HL-60 (cell line): ENCODE measurements around the gene PKIB.

ENCODE experiments used
- DNase-seq, 2 experiments: peaks; one replicate each; pipeline ENCODE4 v3.0.0-alpha.2; 2010 to 2020; ENCODE audit warnings: low read depth in 1 of 2, low spot score in 1 of 2
- H3K27ac ChIP-seq: fragments of 250-450 bp; sonication (Bioruptor Pico); replicated peaks from 2 replicates; pipeline ENCODE4 v1.5.1; 2020; ENCODE audit warnings: mild to moderate bottlenecking, moderate library complexity
- H3K27me3 ChIP-seq: fragments of 250-450 bp; sonication (Bioruptor Pico); 2 replicates; pipeline ENCODE4 v1.5.1; 2021; ENCODE audit warnings: mild to moderate bottlenecking, moderate library complexity; ENCODE audit not compliant: insufficient read depth, poor library complexity, severe bottlenecking
- H3K4me3 ChIP-seq: replicated peaks from 2 replicates; pipeline ENCODE4 v1.5.1; 2011; ENCODE audit warnings: mild to moderate bottlenecking, control low read depth, low read length; ENCODE audit not compliant: insufficient read depth
- GABPA ChIP-seq: IDR thresholded peaks from 2 replicates; pipeline ENCODE4 v1.6.1; 2012; ENCODE audit warnings: low read depth
- POLR2AphosphoS5 ChIP-seq: IDR thresholded peaks from 2 replicates; pipeline ENCODE4 v1.6.1; 2012; ENCODE audit warnings: low read depth
- SPI1 ChIP-seq: IDR thresholded peaks from 2 replicates; pipeline ENCODE4 v1.6.1; 2012; ENCODE audit warnings: low read depth, mild to moderate bottlenecking, borderline replicate concordance
- TF ChIP-seq, protein P1 (sequence below): IDR thresholded peaks from one replicate; pipeline ENCODE4 v1.5.1; 2011; ENCODE audit warnings: low read length, control low read depth, inconsistent platforms; ENCODE audit not compliant: insufficient read depth
- TF ChIP-seq, protein P2 (sequence below): IDR thresholded peaks from 2 replicates; pipeline ENCODE4 v1.6.1; 2012; ENCODE audit warnings: low read depth; ENCODE audit not compliant: insufficient replicate concordance

Gene PKIB

DNA sequence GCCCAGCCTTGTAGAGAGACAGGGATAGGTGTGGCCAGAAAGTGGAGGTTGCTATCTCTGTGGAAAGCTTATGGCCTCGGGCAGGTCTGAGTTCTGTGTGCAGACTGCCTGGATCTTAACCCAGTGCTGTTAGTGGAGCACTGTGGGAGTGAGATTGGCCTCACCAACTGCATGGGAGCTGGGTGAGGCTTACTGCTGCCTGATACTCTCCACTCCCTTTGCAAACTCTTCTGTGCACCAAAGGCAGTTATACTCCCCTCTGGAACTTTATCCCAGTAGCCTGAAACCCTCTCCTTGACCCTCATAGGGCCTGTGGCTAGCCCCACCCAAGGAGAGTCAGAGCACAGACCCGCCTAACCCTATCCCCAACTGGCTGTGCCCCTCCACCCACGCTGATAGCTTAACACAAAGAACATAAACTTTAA lies 41.4 kb upstream of the PKIB start:
- no peak for DNase-seq
- no peak for TF ChIP-seq SPI1
- TF ChIP-seq, protein P1, sequence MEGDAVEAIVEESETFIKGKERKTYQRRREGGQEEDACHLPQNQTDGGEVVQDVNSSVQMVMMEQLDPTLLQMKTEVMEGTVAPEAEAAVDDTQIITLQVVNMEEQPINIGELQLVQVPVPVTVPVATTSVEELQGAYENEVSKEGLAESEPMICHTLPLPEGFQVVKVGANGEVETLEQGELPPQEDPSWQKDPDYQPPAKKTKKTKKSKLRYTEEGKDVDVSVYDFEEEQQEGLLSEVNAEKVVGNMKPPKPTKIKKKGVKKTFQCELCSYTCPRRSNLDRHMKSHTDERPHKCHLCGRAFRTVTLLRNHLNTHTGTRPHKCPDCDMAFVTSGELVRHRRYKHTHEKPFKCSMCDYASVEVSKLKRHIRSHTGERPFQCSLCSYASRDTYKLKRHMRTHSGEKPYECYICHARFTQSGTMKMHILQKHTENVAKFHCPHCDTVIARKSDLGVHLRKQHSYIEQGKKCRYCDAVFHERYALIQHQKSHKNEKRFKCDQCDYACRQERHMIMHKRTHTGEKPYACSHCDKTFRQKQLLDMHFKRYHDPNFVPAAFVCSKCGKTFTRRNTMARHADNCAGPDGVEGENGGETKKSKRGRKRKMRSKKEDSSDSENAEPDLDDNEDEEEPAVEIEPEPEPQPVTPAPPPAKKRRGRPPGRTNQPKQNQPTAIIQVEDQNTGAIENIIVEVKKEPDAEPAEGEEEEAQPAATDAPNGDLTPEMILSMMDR, result no peak
- TF ChIP-seq, protein P2, sequence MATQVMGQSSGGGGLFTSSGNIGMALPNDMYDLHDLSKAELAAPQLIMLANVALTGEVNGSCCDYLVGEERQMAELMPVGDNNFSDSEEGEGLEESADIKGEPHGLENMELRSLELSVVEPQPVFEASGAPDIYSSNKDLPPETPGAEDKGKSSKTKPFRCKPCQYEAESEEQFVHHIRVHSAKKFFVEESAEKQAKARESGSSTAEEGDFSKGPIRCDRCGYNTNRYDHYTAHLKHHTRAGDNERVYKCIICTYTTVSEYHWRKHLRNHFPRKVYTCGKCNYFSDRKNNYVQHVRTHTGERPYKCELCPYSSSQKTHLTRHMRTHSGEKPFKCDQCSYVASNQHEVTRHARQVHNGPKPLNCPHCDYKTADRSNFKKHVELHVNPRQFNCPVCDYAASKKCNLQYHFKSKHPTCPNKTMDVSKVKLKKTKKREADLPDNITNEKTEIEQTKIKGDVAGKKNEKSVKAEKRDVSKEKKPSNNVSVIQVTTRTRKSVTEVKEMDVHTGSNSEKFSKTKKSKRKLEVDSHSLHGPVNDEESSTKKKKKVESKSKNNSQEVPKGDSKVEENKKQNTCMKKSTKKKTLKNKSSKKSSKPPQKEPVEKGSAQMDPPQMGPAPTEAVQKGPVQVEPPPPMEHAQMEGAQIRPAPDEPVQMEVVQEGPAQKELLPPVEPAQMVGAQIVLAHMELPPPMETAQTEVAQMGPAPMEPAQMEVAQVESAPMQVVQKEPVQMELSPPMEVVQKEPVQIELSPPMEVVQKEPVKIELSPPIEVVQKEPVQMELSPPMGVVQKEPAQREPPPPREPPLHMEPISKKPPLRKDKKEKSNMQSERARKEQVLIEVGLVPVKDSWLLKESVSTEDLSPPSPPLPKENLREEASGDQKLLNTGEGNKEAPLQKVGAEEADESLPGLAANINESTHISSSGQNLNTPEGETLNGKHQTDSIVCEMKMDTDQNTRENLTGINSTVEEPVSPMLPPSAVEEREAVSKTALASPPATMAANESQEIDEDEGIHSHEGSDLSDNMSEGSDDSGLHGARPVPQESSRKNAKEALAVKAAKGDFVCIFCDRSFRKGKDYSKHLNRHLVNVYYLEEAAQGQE, result no peak
- TF ChIP-seq GABPA, result no peak
- TF ChIP-seq POLR2AphosphoS5, result no peak
- Histone ChIP-seq H3K4me3 (no peak overlapping the region), H3K27me3 (no peaks in the 10 kb centered on the region), H3K27ac (no peak overlapping the region)

DNA sequence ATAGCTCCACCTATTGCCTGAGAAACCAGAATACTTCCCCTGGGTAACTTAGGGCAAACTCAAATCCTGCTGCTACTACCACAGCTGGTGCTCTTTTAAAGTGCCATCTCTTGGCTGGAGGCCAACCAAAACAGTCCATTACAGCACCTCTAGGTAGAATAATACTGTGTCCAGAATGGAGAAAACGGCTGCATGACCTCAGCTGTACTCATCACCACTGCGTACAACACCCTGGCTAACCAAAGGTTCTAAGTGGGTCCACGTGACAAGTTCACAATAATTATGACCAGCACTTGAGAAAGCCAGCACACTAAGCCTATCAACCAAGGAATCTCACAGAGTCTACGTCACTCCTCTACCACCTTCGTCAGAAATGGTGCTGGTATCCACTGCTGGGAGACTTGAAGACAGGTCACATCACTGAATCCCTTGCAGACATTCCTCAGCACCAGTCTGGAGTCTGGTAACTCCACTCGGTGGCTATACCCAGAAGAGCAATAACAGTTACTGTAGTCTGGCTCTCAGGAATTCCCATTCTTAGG lies 40.9 kb upstream of the PKIB start:
- H3K4me3 ChIP-seq, result no peak overlapping the region
- H3K27ac ChIP-seq, result no peak overlapping the region
- no peaks in the 10 kb centered on the region for H3K27me3 ChIP-seq
- TF ChIP-seq POLR2AphosphoS5 (no peak), GABPA (no peak), SPI1 (no peak)
- TF ChIP-seq, protein P1, result no peak
- TF ChIP-seq, protein P2, result no peak
- DNase-seq, result no peak

DNA sequence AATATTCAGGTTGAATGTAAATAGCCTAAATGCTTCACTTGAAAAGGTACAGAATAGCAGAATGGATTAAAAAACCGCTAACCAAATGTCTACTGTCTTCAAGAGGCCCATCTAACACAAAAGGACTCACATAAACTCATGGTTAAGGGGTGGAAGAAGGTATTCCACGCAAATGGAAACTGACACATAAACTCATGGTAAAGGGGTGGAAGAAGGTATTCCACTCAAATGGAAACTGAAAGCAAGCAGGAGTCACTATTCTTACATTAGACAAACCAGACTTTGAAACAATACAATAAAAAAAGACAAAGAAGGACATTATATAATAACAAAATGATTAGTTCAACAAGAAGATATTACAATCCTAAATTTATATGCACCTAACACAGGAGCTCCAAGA lies 38.3 kb upstream of the PKIB start:
- Histone ChIP-seq H3K4me3 (no peak overlapping the region), H3K27ac (no peak overlapping the region), H3K27me3 (no peaks in the 10 kb centered on the region)
- TF ChIP-seq, protein P1, result no peak
- TF ChIP-seq, protein P2, result no peak
- TF ChIP-seq GABPA (no peak), SPI1 (no peak), POLR2AphosphoS5 (no peak)
- no peak for DNase-seq
